Esophagus squamous epithelium (tissue), 5 donors: ENCODE results near the gene ERC1. TPM values are rescaled to one million over a fixed set of nuclear protein-coding genes. Genes with fewer than 3 reads are reported as not detected.
A peak's percentile ranks its signal among the peaks of the same experiment; 100 is the strongest.

Experiments used
- DNase-seq: peaks from one replicate; lab custom pipeline; 2025; lab: John Stamatoyannopoulos, UW
- H3K27ac ChIP-seq, 4 donors: fragments of 200-600 bp; sonication (generic); one replicate each; pipeline ENCODE4 v1.5.1; 2016 to 2019; ENCODE audit warnings: mild to moderate bottlenecking in 1 of 4
- H3K27me3 ChIP-seq, 4 donors: fragments of 200-600 bp; sonication (generic); 1 replicate in 3 of 4; 2 replicates in 1 of 4; pipeline versions ENCODE4 v1.5.1 to v1.6.0; 2017 to 2021; ENCODE audit warnings: antibody characterized with exemption in 1 of 4
- H3K36me3 ChIP-seq, 3 donors: fragments of 200-600 bp; sonication (generic); one replicate each; pipeline ENCODE4 v1.5.1; 2016 to 2019
- H3K4me1 ChIP-seq, 3 donors: fragments of 200-600 bp; sonication (generic); one replicate each; pipeline ENCODE4 v1.5.1; 2017 to 2019
- H3K4me3 ChIP-seq, 4 donors: fragments of 200-600 bp; sonication (generic); 1 replicate in 3 of 4; 2 replicates in 1 of 4; pipeline ENCODE4 v1.5.1; 2016 to 2019; ENCODE audit warnings: mild to moderate bottlenecking in 2 of 4, moderate library complexity in 1 of 4
- H3K9me3 ChIP-seq, 3 donors: fragments of 200-600 bp; sonication (generic); one replicate each; pipeline ENCODE4 v1.5.1; 2016 to 2019
- CTCF ChIP-seq, 6 experiments: fragments of 450-650 bp in 4 of 6; fragments of 200-600 bp in 2 of 6; sonication (generic) in 2 of 6; IDR thresholded peaks; one replicate each; pipeline ENCODE4 v1.5.1; 2016 to 2019; ENCODE audit warnings: antibody characterized with exemption in 6 of 6, mild to moderate bottlenecking in 4 of 6, moderate library complexity in 4 of 6
- POLR2A ChIP-seq, 4 donors: fragments of 450-650 bp; IDR thresholded peaks; one replicate each; pipeline ENCODE4 v1.6.1; 2017; ENCODE audit warnings: antibody characterized with exemption in 4 of 4, mild to moderate bottlenecking in 4 of 4, moderate library complexity in 3 of 4
- WGBS, 2 donors: methylation state at CpG; one replicate each; pipeline ENCODE4 v1.1.5; 2018; 5-methylcytosine and 5-hydroxymethylcytosine counted together
- intact Hi-C: fragments of 100-400 bp; cut with DNase I; formaldehyde crosslinking; loops from one replicate; pipeline ENCODE4 v1.15.0; 2022
- total RNA-seq, 4 donors: library from RNA; depleted of rRNA; stranded (reverse); fragments of >200 nt; gene quantifications; one replicate each; pipeline ENCODE4 v1.1.0, GENCODE V29; 2016
- donor health status: DM: yes; HTN: yes; CAD: no.

The ERC1 gene
- total RNA-seq, 4 donors from 2014 or later: 19.0 to 50.7 (median 37.5) TPM

- TF ChIP-seq CTCF (IDR thresholded peaks at IDR 0.05): no peak
- no peak for TF ChIP-seq POLR2A (IDR thresholded peaks at IDR 0.05)
- intact Hi-C loops: no loop called here
- Histone ChIP-seq H3K27me3 (no peaks in the 10 kb centered on the region), H3K36me3 (peaks cover 0 to 28% (median 0%) of the 10 kb centered on the region in 3 donors), H3K4me3 (no peak overlapping the region), H3K4me1 (no peaks in the 10 kb centered on the region), H3K9me3 (no peaks in the 10 kb centered on the region), H3K27ac (no peak overlapping the region)
- WGBS, 2 donors: 95 to 97% methylated on average over 4 of the region's 4 CpGs
- DNase-seq: no peak
These were observed 306.7 kb downstream of the ERC1 start for GRCh38 chr12:1297639-1298175.

GRCh38 chr12:1300460-1300859, 309.4 kb downstream of the ERC1 start:
- no peaks in the 10 kb centered on the region for H3K9me3 ChIP-seq
- no peak for DNase-seq
- 95 to 98% methylated on average over 2 of the region's 2 CpGs for WGBS, 2 donors
- no peak overlapping the region for H3K4me3 ChIP-seq
- peaks cover 0 to 7% (median 0%) of the 10 kb centered on the region in 3 donors for H3K4me1 ChIP-seq
- TF ChIP-seq POLR2A (IDR thresholded peaks at IDR 0.05): no peak
- TF ChIP-seq CTCF (IDR thresholded peaks at IDR 0.05): no peak
- no peak overlapping the region for H3K27ac ChIP-seq
- H3K27me3 ChIP-seq: no peaks in the 10 kb centered on the region
- intact Hi-C loops: no loop called here
- peaks cover 0 to 16% (median 0%) of the 10 kb centered on the region in 3 donors for H3K36me3 ChIP-seq

GRCh38 chr12:1302201-1302870, 311.3 kb downstream of the ERC1 start:
- DNase-seq: no peak
- Histone ChIP-seq H3K9me3 (no peaks in the 10 kb centered on the region), H3K36me3 (peaks cover 0 to 15% (median 0%) of the 10 kb centered on the region in 3 donors), H3K27ac (no peak overlapping the region), H3K4me3 (no peak overlapping the region), H3K4me1 (peaks cover 0 to 22% (median 0%) of the 10 kb centered on the region in 3 donors), H3K27me3 (no peaks in the 10 kb centered on the region)
- TF ChIP-seq CTCF (IDR thresholded peaks at IDR 0.05) (no peak), POLR2A (IDR thresholded peaks at IDR 0.05) (no peak)
- intact Hi-C loops: no loop called here
- 94 to 95% methylated on average over 7 of the region's 7 CpGs for WGBS, 2 donors

GRCh38 chr12:1305063-1305434, 314.0 kb downstream of the ERC1 start:
- no peaks in the 10 kb centered on the region for H3K9me3 ChIP-seq
- H3K4me1 ChIP-seq: peaks cover 0 to 22% (median 0%) of the 10 kb centered on the region in 3 donors
- no peak overlapping the region for H3K4me3 ChIP-seq
- TF ChIP-seq POLR2A (IDR thresholded peaks at IDR 0.05): no peak
- H3K36me3 ChIP-seq: peaks cover 0 to 6% (median 0%) of the 10 kb centered on the region in 3 donors
- no peak for DNase-seq
- intact Hi-C loops: no loop called here
- peak overlapping the region in 2 of 4 donors; percentile 11 to 30 for H3K27ac ChIP-seq
- no peaks in the 10 kb centered on the region for H3K27me3 ChIP-seq
- 65 to 94% methylated on average over 3 of the region's 3 CpGs for WGBS, 2 donors

- Histone ChIP-seq H3K27ac (peak overlapping the region in 3 of 4 donors; percentile 2 to 30 (median 6)), H3K9me3 (no peaks in the 10 kb centered on the region), H3K36me3 (peaks cover 0 to 8% (median 0%) of the 10 kb centered on the region in 3 donors), H3K27me3 (no peaks in the 10 kb centered on the region), H3K4me1 (peaks cover 0 to 22% (median 0%) of the 10 kb centered on the region in 3 donors), H3K4me3 (no peak overlapping the region)
- intact Hi-C loops: no loop called here
- TF ChIP-seq CTCF (IDR thresholded peaks at IDR 0.05): no peak
- no peak for TF ChIP-seq POLR2A (IDR thresholded peaks at IDR 0.05)
- no peak for DNase-seq
- 26 to 45% methylated on average over 4 of the region's 4 CpGs for WGBS, 2 donors
These were observed 314.9 kb downstream of the ERC1 start for GRCh38 chr12:1305791-1306500.
